Upper lobe of left lung (tissue), 6 donors: ENCODE data around the gene RHAG. TPM values are rescaled to one million over a fixed set of nuclear protein-coding genes. Genes with fewer than 3 reads are reported as not detected.

Experiments used
- ATAC-seq, 2 donors: fragments of 200-7000 bp; cut with Tn5 transposase; one replicate each; pipeline ENCODE4 v1.9.1; 2022; ENCODE audit warnings: mild to moderate bottlenecking in 2 of 2, moderate library complexity in 2 of 2; ENCODE audit not compliant: low FRiP score in 2 of 2
- DNase-seq, 2 donors: peaks; one replicate each; pipeline ENCODE4 v3.0.0-alpha.2; 2019 to 2020
- H3K27ac ChIP-seq, 4 donors: fragments of 200-600 bp; sonication (generic); one replicate each; pipeline ENCODE4 v1.5.1; 2016 to 2019
- H3K27me3 ChIP-seq, 4 donors: fragments of 200-600 bp; sonication (generic); one replicate each; pipeline ENCODE4 v1.5.1; 2017 to 2019
- H3K36me3 ChIP-seq, 4 donors: fragments of 200-600 bp; sonication (generic); one replicate each; pipeline ENCODE4 v1.5.1; 2016 to 2019
- H3K4me1 ChIP-seq, 4 donors: fragments of 200-600 bp; sonication (generic); one replicate each; pipeline ENCODE4 v1.5.1; 2018 to 2019
- H3K4me3 ChIP-seq, 4 donors: fragments of 200-600 bp; sonication (generic); one replicate each; pipeline ENCODE4 v1.5.1; 2017 to 2019; ENCODE audit warnings: mild to moderate bottlenecking in 2 of 4, moderate library complexity in 1 of 4
- H3K9me3 ChIP-seq, 4 donors: fragments of 200-600 bp; sonication (generic); one replicate each; pipeline ENCODE4 v1.5.1; 2018 to 2019
- EP300 ChIP-seq, 4 donors: sonication (generic); formaldehyde crosslinking; IDR thresholded peaks; one replicate each; pipeline ENCODE4 v1.5.1; 2017; ENCODE audit warnings: antibody characterized with exemption in 4 of 4, control low read depth in 2 of 4
- POLR2A ChIP-seq, 4 donors: fragments of 450-650 bp; IDR thresholded peaks; one replicate each; pipeline ENCODE4 v1.5.1; 2016 to 2017; ENCODE audit warnings: antibody characterized with exemption in 4 of 4, mild to moderate bottlenecking in 2 of 4
- POLR2AphosphoS5 ChIP-seq, 2 donors: sonication (generic); formaldehyde crosslinking; IDR thresholded peaks; one replicate each; pipeline ENCODE4 v1.5.1; 2017; ENCODE audit warnings: antibody characterized with exemption in 2 of 2
- WGBS, 2 donors: methylation state at CpG; one replicate each; pipeline ENCODE4 v1.1.5; 2017 to 2018; 5-methylcytosine and 5-hydroxymethylcytosine counted together
- total RNA-seq, 6 donors: library from RNA; depleted of rRNA in 4 of 6; stranded (reverse); fragments of >200 nt in 4 of 6; gene quantifications; one replicate each; pipeline versions ENCODE4 v1.1.0 to v1.2.1, GENCODE V29; 2016 to 2021
- TF ChIP-seq, protein P1 (sequence below), 6 experiments: fragments of 450-650 bp in 4 of 6; fragments of 200-600 bp in 2 of 6; sonication (generic) in 2 of 6; IDR thresholded peaks; one replicate each; pipeline ENCODE4 v1.5.1; 2016 to 2019; ENCODE audit warnings: antibody characterized with exemption in 6 of 6
- donor health status: DM: no; HTN: no; CAD: no; lungs with moderate emphysema.
- donor health status: DM: no; HTN: yes; CAD: no; lungs with severe emphysema.

The RHAG gene
- total RNA-seq: under 1 TPM in 3 of 6 donors, not detected in 3; 0.46 to 0.81 (median 0.61) TPM

DNA sequence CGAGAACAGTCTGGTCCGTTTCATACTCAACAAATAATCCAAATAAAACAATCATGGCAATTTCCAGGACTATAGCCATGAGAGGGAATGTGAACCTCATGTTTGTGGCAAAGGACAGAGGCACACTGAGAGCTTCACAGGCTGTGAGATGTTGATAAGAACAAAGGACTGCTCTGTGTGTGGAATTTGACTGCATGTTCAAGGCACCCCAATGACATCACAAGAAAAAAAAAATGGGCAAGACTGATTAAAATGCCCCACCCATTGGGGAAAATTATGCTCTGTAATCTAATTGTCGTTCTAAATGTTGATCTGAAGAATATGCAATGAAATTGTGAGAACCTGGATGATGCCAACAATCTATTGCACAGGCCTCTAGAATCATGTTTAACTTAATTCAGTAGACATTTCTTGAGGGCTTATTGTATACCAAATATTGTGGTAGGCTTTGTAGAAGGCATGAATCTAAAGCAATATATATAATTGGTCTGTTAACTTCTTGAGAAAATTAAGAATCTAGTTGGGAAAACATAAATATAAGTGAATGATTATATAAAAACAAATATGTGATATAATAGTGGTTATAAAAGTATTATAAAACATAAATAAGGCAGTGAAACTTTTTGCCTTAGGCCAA lies at the start of gene RHAG:
Gene RHAG, minus strand, starts transcription at position 127 of the 637 bp plus-strand sequence. Its CDS starts 27 bp downstream, at position 100.
- TF ChIP-seq, protein P1, sequence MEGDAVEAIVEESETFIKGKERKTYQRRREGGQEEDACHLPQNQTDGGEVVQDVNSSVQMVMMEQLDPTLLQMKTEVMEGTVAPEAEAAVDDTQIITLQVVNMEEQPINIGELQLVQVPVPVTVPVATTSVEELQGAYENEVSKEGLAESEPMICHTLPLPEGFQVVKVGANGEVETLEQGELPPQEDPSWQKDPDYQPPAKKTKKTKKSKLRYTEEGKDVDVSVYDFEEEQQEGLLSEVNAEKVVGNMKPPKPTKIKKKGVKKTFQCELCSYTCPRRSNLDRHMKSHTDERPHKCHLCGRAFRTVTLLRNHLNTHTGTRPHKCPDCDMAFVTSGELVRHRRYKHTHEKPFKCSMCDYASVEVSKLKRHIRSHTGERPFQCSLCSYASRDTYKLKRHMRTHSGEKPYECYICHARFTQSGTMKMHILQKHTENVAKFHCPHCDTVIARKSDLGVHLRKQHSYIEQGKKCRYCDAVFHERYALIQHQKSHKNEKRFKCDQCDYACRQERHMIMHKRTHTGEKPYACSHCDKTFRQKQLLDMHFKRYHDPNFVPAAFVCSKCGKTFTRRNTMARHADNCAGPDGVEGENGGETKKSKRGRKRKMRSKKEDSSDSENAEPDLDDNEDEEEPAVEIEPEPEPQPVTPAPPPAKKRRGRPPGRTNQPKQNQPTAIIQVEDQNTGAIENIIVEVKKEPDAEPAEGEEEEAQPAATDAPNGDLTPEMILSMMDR (IDR thresholded peaks at IDR 0.05): no peak
- TF ChIP-seq POLR2AphosphoS5 (IDR thresholded peaks at IDR 0.05): no peak
- TF ChIP-seq EP300 (IDR thresholded peaks at IDR 0.05): no peak
- no peak for TF ChIP-seq POLR2A (IDR thresholded peaks at IDR 0.05)
- H3K9me3 ChIP-seq: no peaks in the 10 kb centered on the region
- no peaks in the 10 kb centered on the region for H3K36me3 ChIP-seq
- H3K4me1 ChIP-seq: no peaks in the 10 kb centered on the region
- no peak within 1 kb of the TSS for H3K4me3 ChIP-seq
- no peak for ATAC-seq
- H3K27me3 ChIP-seq: no peaks in the 10 kb centered on the region
- DNase-seq: no peak
- WGBS, 2 donors: 64 to 74% methylated on average over 3 of the region's 3 CpGs
- no peak within 1 kb of the TSS for H3K27ac ChIP-seq

DNA sequence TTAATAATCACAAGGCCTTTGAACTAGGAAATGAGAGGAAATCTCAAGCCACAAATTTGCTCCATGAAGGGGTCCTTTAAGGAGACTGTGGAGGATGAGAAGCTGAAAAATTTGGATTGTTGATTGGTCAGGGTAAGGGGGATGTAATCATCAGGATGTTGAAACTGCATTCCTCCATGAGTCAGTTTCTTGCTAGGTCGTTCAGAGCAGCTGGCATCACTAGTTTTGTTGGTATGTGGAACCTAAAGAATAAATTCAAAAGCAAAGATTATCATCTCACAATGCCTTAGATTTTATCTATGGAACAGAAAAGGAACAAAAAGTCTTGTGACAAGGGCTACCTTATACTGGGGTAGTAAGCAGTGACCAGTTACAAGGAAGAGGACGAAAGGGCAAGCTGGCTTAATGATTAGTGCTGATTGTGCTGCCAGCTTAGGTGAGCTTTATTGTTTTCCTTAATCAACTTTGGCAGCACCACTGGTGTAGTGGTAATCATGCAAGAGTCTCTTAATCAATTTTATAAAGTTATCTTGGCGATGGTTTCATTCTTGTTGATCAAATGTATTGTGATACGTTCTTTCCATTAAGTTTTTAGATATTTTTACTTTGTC lies 40.1 kb upstream of the RHAG start:
- ATAC-seq (no peak), DNase-seq (no peak)
- Histone ChIP-seq H3K9me3 (no peaks in the 10 kb centered on the region), H3K27me3 (no peaks in the 10 kb centered on the region), H3K27ac (no peak overlapping the region), H3K4me1 (no peaks in the 10 kb centered on the region), H3K36me3 (no peaks in the 10 kb centered on the region), H3K4me3 (no peak overlapping the region)
- WGBS, 2 donors: 66 to 72% methylated on average over 4 of the region's 4 CpGs
- TF ChIP-seq POLR2AphosphoS5 (IDR thresholded peaks at IDR 0.05) (no peak), POLR2A (IDR thresholded peaks at IDR 0.05) (no peak), EP300 (IDR thresholded peaks at IDR 0.05) (no peak)
- TF ChIP-seq, protein P1 (IDR thresholded peaks at IDR 0.05): no peak

DNA sequence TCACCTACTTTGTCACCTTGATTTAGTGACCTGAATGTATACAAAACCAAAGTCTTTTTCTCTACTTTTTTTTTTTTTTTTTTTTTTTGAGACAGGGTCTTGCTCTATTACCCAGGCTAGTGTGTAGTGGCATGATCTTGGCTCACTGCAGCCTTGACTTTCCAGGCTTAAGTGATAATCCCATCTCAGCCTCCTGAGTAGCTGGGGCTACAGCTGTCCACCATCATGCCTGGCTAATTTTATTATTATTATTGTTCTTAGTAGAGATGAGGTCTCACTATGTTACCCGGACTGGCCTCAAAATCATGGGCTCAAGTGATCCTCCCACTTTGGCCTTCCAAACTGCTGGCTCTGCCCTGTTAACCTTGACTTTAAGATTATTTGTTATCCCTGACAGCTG lies 39.2 kb upstream of the RHAG start:
- TF ChIP-seq POLR2AphosphoS5 (IDR thresholded peaks at IDR 0.05) (no peak), EP300 (IDR thresholded peaks at IDR 0.05) (no peak), POLR2A (IDR thresholded peaks at IDR 0.05) (no peak)
- TF ChIP-seq, protein P1 (IDR thresholded peaks at IDR 0.05): no peak
- ATAC-seq: no peak
- 88 to 90% methylated on average over 1 of the region's 1 CpG for WGBS, 2 donors

DNA sequence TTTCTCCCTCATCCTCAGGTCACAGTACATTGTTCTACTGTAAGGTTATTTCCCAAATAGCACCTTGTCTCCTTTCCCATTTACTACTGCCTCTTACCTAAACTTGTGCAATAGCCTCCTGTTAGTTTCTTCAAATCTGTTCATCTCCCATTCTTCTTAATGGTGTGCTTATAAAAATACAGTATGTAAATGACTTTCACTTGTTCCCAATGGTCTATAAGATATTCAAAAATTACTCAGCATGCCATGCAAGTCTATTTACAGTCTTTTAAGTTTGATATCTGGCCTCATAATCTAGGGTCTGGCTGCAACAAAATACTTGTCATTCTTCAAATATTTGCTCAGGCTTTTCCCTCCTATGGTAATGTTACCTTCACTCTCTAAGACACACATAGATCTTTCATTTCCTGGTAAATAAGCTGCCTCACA lies 31.5 kb upstream of the RHAG start:
- no peaks in the 10 kb centered on the region for H3K4me1 ChIP-seq
- H3K4me3 ChIP-seq: no peak overlapping the region
- H3K27me3 ChIP-seq: no peaks in the 10 kb centered on the region
- ATAC-seq (no peak), DNase-seq (no peak)
- TF ChIP-seq EP300 (IDR thresholded peaks at IDR 0.05): no peak
- TF ChIP-seq, protein P1 (IDR thresholded peaks at IDR 0.05): no peak
- TF ChIP-seq POLR2AphosphoS5 (IDR thresholded peaks at IDR 0.05): no peak
- no peak for TF ChIP-seq POLR2A (IDR thresholded peaks at IDR 0.05)
- no peak overlapping the region for H3K27ac ChIP-seq
- H3K9me3 ChIP-seq: no peaks in the 10 kb centered on the region
- no peaks in the 10 kb centered on the region for H3K36me3 ChIP-seq

More for the DNA sequence above, 39.2 kb upstream of the RHAG start:
- Histone ChIP-seq H3K4me1 (no peaks in the 10 kb centered on the region), H3K27me3 (no peaks in the 10 kb centered on the region), H3K4me3 (no peak overlapping the region), H3K9me3 (no peaks in the 10 kb centered on the region), H3K27ac (no peak overlapping the region), H3K36me3 (no peaks in the 10 kb centered on the region)
- DNase-seq: no peak
